ENCODE data around the gene UBE2I.
"Not testable (repeated sequence)": the region's sequence is repeated elsewhere in the genome, so short reads cannot be mapped to it uniquely, and the experiment has no call there.

UBE2I gene

DNA sequence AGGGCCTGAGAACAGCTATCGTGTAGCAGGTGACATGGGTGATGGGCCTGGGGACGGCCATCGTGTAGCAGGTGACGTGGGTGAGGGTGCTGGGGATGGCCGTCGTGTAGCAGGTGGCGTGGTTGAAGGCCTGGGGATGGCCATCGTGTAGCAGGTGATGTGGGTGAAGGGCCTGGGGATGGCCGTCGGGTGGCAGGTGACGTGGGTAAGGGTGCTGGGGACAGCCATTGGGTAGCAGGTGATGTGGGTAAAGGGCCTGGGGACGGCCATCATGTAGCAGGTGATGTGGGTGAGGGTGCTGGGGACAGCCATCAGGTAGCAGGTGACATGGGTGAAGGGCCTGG lies 38.1 kb upstream of the UBE2I start:
- TF ChIP-seq POLR2AphosphoS5 (IDR thresholded peaks at IDR 0.05; ENCODE audit: low read depth, low read length) (no peak), TAF1 (IDR thresholded peaks at IDR 0.05; ENCODE audit: borderline replicate concordance, low read depth, low read length) (no peak), POLR2A (IDR thresholded peaks at IDR 0.05; ENCODE audit: low read depth, low read length) (no peak)
- FAIRE-seq = no peak
- DNase-seq (ENCODE audit: insufficient read length) = no peak

GRCh38 chr16:1271724-1272413 lies 37.6 kb upstream of the UBE2I start:
- not testable (repeated sequence) for FAIRE-seq; DNase-seq (ENCODE audit: insufficient read length)

- FAIRE-seq = no peak
- TF ChIP-seq POLR2AphosphoS5 (IDR thresholded peaks at IDR 0.05; ENCODE audit: low read depth, low read length) (no peak), TAF1 (IDR thresholded peaks at IDR 0.05; ENCODE audit: borderline replicate concordance, low read depth, low read length) (no peak), POLR2A (IDR thresholded peaks at IDR 0.05; ENCODE audit: low read depth, low read length) (no peak)
- no peak for DNase-seq (ENCODE audit: insufficient read length)
Observed at GRCh38 chr16:1272453-1273198, 36.8 kb upstream of the UBE2I start.

DNA sequence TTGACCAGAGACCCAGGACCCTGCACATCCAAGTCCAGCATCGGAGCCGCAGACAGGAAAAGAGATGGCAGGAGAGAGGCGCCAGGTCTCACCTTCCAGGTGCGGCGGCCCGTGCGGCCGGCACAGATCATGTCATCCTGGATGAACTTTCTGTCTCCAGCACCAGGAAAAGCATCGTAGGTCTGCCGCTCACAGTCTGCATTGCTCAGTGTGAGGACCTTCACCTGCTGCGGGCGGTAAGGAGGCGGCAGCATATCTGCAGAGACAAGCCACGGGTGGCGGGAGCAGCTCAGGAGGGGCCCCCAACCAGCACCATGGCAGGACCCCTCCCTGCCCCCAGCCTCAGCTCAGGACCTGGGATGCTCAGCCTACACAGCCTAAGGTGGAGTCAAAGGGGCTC lies 35.6 kb upstream of the UBE2I start:
- TF ChIP-seq TAF1 (IDR thresholded peaks at IDR 0.05; ENCODE audit: borderline replicate concordance, low read depth, low read length) = no peak
- no peak for TF ChIP-seq POLR2AphosphoS5 (IDR thresholded peaks at IDR 0.05; ENCODE audit: low read depth, low read length)
- no peak for TF ChIP-seq POLR2A (IDR thresholded peaks at IDR 0.05; ENCODE audit: low read depth, low read length)
- FAIRE-seq (no peak), DNase-seq (ENCODE audit: insufficient read length) (no peak)

- no peak for TF ChIP-seq TAF1 (IDR thresholded peaks at IDR 0.05; ENCODE audit: borderline replicate concordance, low read depth, low read length)
- TF ChIP-seq POLR2AphosphoS5 (IDR thresholded peaks at IDR 0.05; ENCODE audit: low read depth, low read length) = no peak
- no peak for TF ChIP-seq POLR2A (IDR thresholded peaks at IDR 0.05; ENCODE audit: low read depth, low read length)
- DNase-seq (ENCODE audit: insufficient read length) = no peak
- FAIRE-seq = no peak
Observed at GRCh38 chr16:1274767-1275166, 34.7 kb upstream of the UBE2I start.

- DNase-seq (ENCODE audit: insufficient read length) (no peak), FAIRE-seq (no peak)
- TF ChIP-seq POLR2AphosphoS5 (IDR thresholded peaks at IDR 0.05; ENCODE audit: low read depth, low read length) = no peak
- no peak for TF ChIP-seq TAF1 (IDR thresholded peaks at IDR 0.05; ENCODE audit: borderline replicate concordance, low read depth, low read length)
- TF ChIP-seq POLR2A (IDR thresholded peaks at IDR 0.05; ENCODE audit: low read depth, low read length) = no peak
Observed at GRCh38 chr16:1275791-1276579, 33.5 kb upstream of the UBE2I start.

DNA sequence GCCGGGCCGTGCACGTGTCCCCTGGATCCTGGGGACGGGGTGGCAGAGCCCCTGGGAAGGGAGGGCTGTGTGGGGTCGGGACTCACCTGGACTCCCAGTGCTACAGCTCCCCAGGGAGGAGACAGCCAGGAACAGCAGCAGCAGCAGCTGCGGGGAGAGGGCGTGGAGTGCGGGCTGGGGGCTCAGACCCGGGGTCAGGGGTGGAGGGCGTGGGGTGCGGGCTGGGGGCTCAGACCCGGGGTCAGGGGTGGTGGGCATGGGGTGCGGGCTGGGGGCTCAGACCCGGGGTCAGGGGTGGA lies 32.9 kb upstream of the UBE2I start:
- TF ChIP-seq POLR2A (IDR thresholded peaks at IDR 0.05; ENCODE audit: low read depth, low read length) = no peak
- no peak for TF ChIP-seq TAF1 (IDR thresholded peaks at IDR 0.05; ENCODE audit: borderline replicate concordance, low read depth, low read length)
- no peak for TF ChIP-seq POLR2AphosphoS5 (IDR thresholded peaks at IDR 0.05; ENCODE audit: low read depth, low read length)
- no peak for FAIRE-seq

DNA sequence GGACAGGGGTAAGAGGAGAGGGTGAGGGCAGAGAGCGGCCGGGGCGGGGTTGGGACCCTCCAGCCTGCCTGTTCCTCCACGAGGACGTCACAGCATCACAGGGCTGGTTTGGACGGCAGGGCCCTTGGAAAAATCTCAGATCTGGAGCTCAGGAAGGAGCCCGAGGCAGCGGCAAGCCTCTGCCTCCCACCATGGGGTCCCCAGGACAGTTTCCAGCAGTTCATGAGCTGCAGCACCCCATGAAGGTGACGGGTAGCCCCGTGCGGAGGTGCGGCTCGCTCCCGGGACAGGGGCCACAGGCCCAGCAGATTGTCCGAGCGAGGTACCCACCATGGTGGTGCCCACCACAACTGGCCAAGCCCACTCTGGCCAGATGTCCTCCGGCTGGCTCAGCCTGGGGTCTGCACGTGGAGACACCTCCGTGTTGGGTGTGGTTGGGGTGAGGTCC lies 32.3 kb upstream of the UBE2I start:
- FAIRE-seq = no peak
- no peak for DNase-seq (ENCODE audit: insufficient read length)
- TF ChIP-seq POLR2A (IDR thresholded peaks at IDR 0.05; ENCODE audit: low read depth, low read length) (no peak), POLR2AphosphoS5 (IDR thresholded peaks at IDR 0.05; ENCODE audit: low read depth, low read length) (no peak), TAF1 (IDR thresholded peaks at IDR 0.05; ENCODE audit: borderline replicate concordance, low read depth, low read length) (no peak)

More for the DNA sequence above, 32.9 kb upstream of the UBE2I start:
- no peak for DNase-seq (ENCODE audit: insufficient read length)

GRCh38 chr16:1277617-1278282 lies 31.7 kb upstream of the UBE2I start:
- FAIRE-seq = no peak
- no peak for DNase-seq (ENCODE audit: insufficient read length)
- no peak for TF ChIP-seq POLR2AphosphoS5 (IDR thresholded peaks at IDR 0.05; ENCODE audit: low read depth, low read length)
- no peak for TF ChIP-seq POLR2A (IDR thresholded peaks at IDR 0.05; ENCODE audit: low read depth, low read length)
- no peak for TF ChIP-seq TAF1 (IDR thresholded peaks at IDR 0.05; ENCODE audit: borderline replicate concordance, low read depth, low read length)

DNA sequence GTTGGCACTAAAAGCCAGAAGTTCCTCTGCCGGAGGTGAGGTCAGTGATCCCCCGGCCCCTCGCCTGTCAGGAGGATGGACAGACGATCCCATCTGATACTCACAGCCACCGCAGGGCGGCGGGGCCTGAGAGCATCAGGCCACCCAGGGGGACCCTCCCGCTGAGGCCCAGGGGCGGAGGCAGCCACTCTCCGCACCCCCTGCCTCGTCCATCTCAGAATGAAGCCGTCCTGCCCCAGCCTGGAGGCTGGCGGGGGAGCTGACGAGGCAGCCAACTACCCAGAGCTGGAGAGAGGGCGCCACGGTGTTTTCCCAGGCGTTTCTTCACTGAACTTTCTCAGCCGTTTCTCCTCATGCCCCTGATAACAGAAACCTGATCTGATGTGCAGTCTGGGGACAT lies 31.0 kb upstream of the UBE2I start:
- FAIRE-seq = no peak
- DNase-seq (ENCODE audit: insufficient read length) = no peak
- no peak for TF ChIP-seq TAF1 (IDR thresholded peaks at IDR 0.05; ENCODE audit: borderline replicate concordance, low read depth, low read length)
- no peak for TF ChIP-seq POLR2A (IDR thresholded peaks at IDR 0.05; ENCODE audit: low read depth, low read length)
- TF ChIP-seq POLR2AphosphoS5 (IDR thresholded peaks at IDR 0.05; ENCODE audit: low read depth, low read length) = no peak

Measured in GM12892 (cell line).